Chondrocyte (in vitro differentiated cells): ENCODE data around the gene ST6GALNAC6. TPM values are rescaled to one million over a fixed set of nuclear protein-coding genes. Genes with fewer than 3 reads are reported as not detected.

Experiments
- DNase-seq: peaks from one replicate; pipeline ENCODE4 v3.0.0; 2021; ENCODE audit warnings: mixed read lengths, low spot score
- H3K27ac Mint-ChIP-seq: one replicate; pipeline ENCODE4 v1.8.0; 2021; ENCODE audit warnings: mild to moderate bottlenecking, moderate library complexity, mixed read lengths; ENCODE audit not compliant: unreplicated experiment
- H3K27me3 Mint-ChIP-seq: 2 replicates; pipeline ENCODE4 v1.8.0; 2021; ENCODE audit warnings: low read depth, mixed read lengths
- H3K36me3 Mint-ChIP-seq: 2 replicates; pipeline ENCODE4 v1.8.0; 2021; ENCODE audit warnings: low read depth, mixed read lengths
- H3K4me1 Mint-ChIP-seq: 2 replicates; pipeline ENCODE4 v1.8.0; 2021; ENCODE audit warnings: low read depth, mild to moderate bottlenecking, mixed read lengths
- H3K4me3 Mint-ChIP-seq: one replicate; pipeline ENCODE4 v1.8.0; 2021; ENCODE audit warnings: mild to moderate bottlenecking, moderate library complexity, mixed read lengths; ENCODE audit not compliant: unreplicated experiment
- H3K9me3 Mint-ChIP-seq: 2 replicates; pipeline ENCODE4 v1.8.0; 2021; ENCODE audit warnings: low read depth, mixed read lengths
- total RNA-seq: library from RNA; stranded (reverse); gene quantifications from 3 replicates; pipeline ENCODE4 v1.2.1, GENCODE V29; 2021
- TF ChIP-seq, protein P1 (sequence below): fragments of 200-600 bp; sonication (generic); IDR thresholded peaks from 2 replicates; pipeline ENCODE4 v1.5.0; 2021; ENCODE audit warnings: antibody characterized with exemption, mild to moderate bottlenecking, moderate library complexity

The ST6GALNAC6 gene
- total RNA-seq, 1 donor from 2014 or later, result 47.5 TPM

DNA sequence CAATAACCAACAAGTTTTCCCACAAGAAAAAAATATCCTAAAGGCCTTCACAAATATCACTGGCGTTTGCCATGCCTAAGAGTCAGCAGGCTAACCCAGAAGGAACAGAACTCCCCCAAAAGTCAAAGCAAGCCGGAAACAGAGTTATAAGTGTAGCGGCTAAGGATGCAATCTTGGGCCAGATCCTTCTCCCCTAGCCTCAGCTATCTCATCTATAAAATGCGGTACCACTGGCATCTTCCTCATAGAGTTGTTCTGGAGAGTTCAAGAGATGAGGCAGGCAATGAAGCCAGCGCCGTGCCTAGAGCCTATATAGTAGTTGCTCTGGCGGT, 37.6 kb upstream of the ST6GALNAC6 start:
- H3K27me3 Mint-ChIP-seq, result no peaks in the 10 kb centered on the region
- peaks cover 39% of the 10 kb centered on the region for H3K4me1 Mint-ChIP-seq
- no peaks in the 10 kb centered on the region for H3K9me3 Mint-ChIP-seq
- peak overlapping the region; percentile 87 for H3K27ac Mint-ChIP-seq
- H3K4me3 Mint-ChIP-seq, result peak overlapping the region; percentile 89
- DNase-seq, result no peak
- TF ChIP-seq, protein P1, sequence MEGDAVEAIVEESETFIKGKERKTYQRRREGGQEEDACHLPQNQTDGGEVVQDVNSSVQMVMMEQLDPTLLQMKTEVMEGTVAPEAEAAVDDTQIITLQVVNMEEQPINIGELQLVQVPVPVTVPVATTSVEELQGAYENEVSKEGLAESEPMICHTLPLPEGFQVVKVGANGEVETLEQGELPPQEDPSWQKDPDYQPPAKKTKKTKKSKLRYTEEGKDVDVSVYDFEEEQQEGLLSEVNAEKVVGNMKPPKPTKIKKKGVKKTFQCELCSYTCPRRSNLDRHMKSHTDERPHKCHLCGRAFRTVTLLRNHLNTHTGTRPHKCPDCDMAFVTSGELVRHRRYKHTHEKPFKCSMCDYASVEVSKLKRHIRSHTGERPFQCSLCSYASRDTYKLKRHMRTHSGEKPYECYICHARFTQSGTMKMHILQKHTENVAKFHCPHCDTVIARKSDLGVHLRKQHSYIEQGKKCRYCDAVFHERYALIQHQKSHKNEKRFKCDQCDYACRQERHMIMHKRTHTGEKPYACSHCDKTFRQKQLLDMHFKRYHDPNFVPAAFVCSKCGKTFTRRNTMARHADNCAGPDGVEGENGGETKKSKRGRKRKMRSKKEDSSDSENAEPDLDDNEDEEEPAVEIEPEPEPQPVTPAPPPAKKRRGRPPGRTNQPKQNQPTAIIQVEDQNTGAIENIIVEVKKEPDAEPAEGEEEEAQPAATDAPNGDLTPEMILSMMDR, result no peak
- peaks cover 7% of the 10 kb centered on the region for H3K36me3 Mint-ChIP-seq

DNA sequence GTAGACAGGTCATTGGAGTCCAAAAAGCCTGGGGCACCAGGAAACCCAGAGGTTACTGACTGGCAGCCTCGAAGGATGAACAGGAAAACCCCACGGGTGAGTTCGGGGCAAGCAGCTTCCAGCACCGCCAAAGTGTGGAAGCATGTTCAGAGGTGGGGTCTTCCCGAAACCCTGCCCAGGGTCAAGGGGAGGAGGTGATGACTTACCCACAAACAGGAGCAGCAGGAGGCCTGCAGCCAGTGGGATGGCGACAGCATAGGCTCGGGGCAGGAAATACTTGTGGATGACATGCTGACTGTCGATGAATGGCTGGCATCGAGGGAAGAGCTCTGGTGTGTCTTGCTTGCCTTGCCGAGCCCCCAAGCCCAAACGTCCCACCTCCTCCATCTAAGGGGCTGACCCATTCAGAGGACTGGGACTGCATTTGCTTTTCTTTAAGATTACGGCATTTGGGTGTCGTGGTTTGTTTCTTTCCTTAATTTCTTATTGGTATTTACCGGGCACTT, 37.0 kb upstream of the ST6GALNAC6 start:
- TF ChIP-seq, protein P1, result no peak
- DNase-seq, result no peak
- no peaks in the 10 kb centered on the region for H3K27me3 Mint-ChIP-seq
- H3K4me1 Mint-ChIP-seq, result peaks cover 43% of the 10 kb centered on the region
- peaks cover 7% of the 10 kb centered on the region for H3K36me3 Mint-ChIP-seq
- peak overlapping the region; percentile 89 for H3K4me3 Mint-ChIP-seq
- H3K9me3 Mint-ChIP-seq, result no peaks in the 10 kb centered on the region
- H3K27ac Mint-ChIP-seq, result peak overlapping the region; percentile 87

GRCh38 chr9:127935765-127936221, 36.4 kb upstream of the ST6GALNAC6 start:
- no peak for DNase-seq
- TF ChIP-seq, protein P1, result no peak
- peaks cover 7% of the 10 kb centered on the region for H3K36me3 Mint-ChIP-seq
- peaks cover 49% of the 10 kb centered on the region for H3K4me1 Mint-ChIP-seq
- H3K9me3 Mint-ChIP-seq, result no peaks in the 10 kb centered on the region
- H3K27ac Mint-ChIP-seq, result peak overlapping the region; percentile 47
- H3K4me3 Mint-ChIP-seq, result peak overlapping the region; percentile 89
- no peaks in the 10 kb centered on the region for H3K27me3 Mint-ChIP-seq

GRCh38 chr9:127934986-127935385, 35.6 kb upstream of the ST6GALNAC6 start:
- no peak overlapping the region for H3K27ac Mint-ChIP-seq
- H3K4me1 Mint-ChIP-seq, result peaks cover 52% of the 10 kb centered on the region
- TF ChIP-seq, protein P1, result no peak
- no peaks in the 10 kb centered on the region for H3K27me3 Mint-ChIP-seq
- DNase-seq, result no peak
- H3K36me3 Mint-ChIP-seq, result peaks cover 2% of the 10 kb centered on the region
- no peaks in the 10 kb centered on the region for H3K9me3 Mint-ChIP-seq
- H3K4me3 Mint-ChIP-seq, result no peak overlapping the region

GRCh38 chr9:127934248-127934647, 34.8 kb upstream of the ST6GALNAC6 start:
- Mint-ChIP-seq H3K27ac (no peak overlapping the region), H3K9me3 (no peaks in the 10 kb centered on the region), H3K27me3 (no peaks in the 10 kb centered on the region), H3K4me1 (peaks cover 53% of the 10 kb centered on the region), H3K4me3 (no peak overlapping the region), H3K36me3 (peaks cover 2% of the 10 kb centered on the region)
- TF ChIP-seq, protein P1, result no peak
- DNase-seq, result no peak
